Stimulated activated CD4-positive, alpha-beta T cell treated with anti-CD3 and anti-CD28 coated beads, Interleukin-4, amount 100 ng/mL, for 4 hours (primary cell): ENCODE data around the gene KLF14.
"Not testable (repeated sequence)": the region's sequence is repeated elsewhere in the genome, so short reads cannot be mapped to it uniquely, and the experiment has no call there.

Experiments used
- DNase-seq, 2 experiments: peaks; one replicate each; pipeline ENCODE4 v3.0.0-alpha.2; 2020

The KLF14 gene

GRCh38 chr7:130733931-130734814 lies at the start of gene KLF14:
Gene KLF14, minus strand, starts transcription at chr7:130734207. Its CDS starts 174 bp downstream, at chr7:130734033.
- peak; percentile 39 to 62 for DNase-seq

- DNase-seq = no peak
Measured at GRCh38 chr7:130781346-130781745, 47.3 kb upstream of the KLF14 start.

- DNase-seq = no peak
Measured at GRCh38 chr7:130777426-130777825, 43.4 kb upstream of the KLF14 start.

GRCh38 chr7:130772456-130772855 lies 38.4 kb upstream of the KLF14 start:
- DNase-seq = not testable (repeated sequence)

- DNase-seq = no peak
Measured at GRCh38 chr7:130768854-130769253, 34.8 kb upstream of the KLF14 start.

- DNase-seq = not testable (repeated sequence)
Measured at GRCh38 chr7:130764569-130764968, 30.6 kb upstream of the KLF14 start.

GRCh38 chr7:130758429-130759056 lies 24.5 kb upstream of the KLF14 start:
- DNase-seq = no peak

- no peak for DNase-seq
Measured at GRCh38 chr7:130756316-130756715, 22.3 kb upstream of the KLF14 start.

- no peak for DNase-seq
Measured at GRCh38 chr7:130752424-130752823, 18.4 kb upstream of the KLF14 start.

GRCh38 chr7:130750755-130751154 lies 16.7 kb upstream of the KLF14 start:
- DNase-seq = no peak

GRCh38 chr7:130748531-130749389 lies 14.8 kb upstream of the KLF14 start:
- no peak for DNase-seq

- DNase-seq = no peak
Measured at GRCh38 chr7:130741331-130741995, 7.5 kb upstream of the KLF14 start.

- DNase-seq = no peak
Measured at GRCh38 chr7:130740606-130741005, 6.6 kb upstream of the KLF14 start.

- DNase-seq = no peak
Measured at GRCh38 chr7:130736298-130736900, 2.4 kb upstream of the KLF14 start.

- DNase-seq = no peak
Measured at GRCh38 chr7:130734815-130735716, 1.1 kb upstream of the KLF14 start.

- DNase-seq = peak; percentile 15 to 31
Measured at GRCh38 chr7:130732980-130733930, 752 bp downstream of the KLF14 start.

- no peak for DNase-seq
Measured at GRCh38 chr7:130723784-130724183, 10.2 kb downstream of the KLF14 start.

GRCh38 chr7:130721486-130722277 lies 12.3 kb downstream of the KLF14 start:
- DNase-seq = no peak

GRCh38 chr7:130719541-130719940 lies 14.5 kb downstream of the KLF14 start:
- no peak for DNase-seq
